Colonic mucosa (tissue), 4 donors: ENCODE data around the gene OGDHL. TPM values are rescaled to one million over a fixed set of nuclear protein-coding genes. Genes with fewer than 3 reads are reported as not detected.

ENCODE experiments used
- DNase-seq: peaks from one replicate; pipeline ENCODE4 v3.0.0-alpha.2; 2020
- H3K27ac ChIP-seq: fragments of 200-600 bp; one replicate; pipeline ENCODE4 v1.8.0; 2021
- H3K27me3 ChIP-seq: fragments of 200-600 bp; one replicate; pipeline ENCODE4 v1.8.0; 2021
- H3K36me3 ChIP-seq: fragments of 200-600 bp; one replicate; pipeline ENCODE4 v1.8.0; 2021
- H3K4me1 ChIP-seq: fragments of 200-600 bp; one replicate; pipeline ENCODE4 v1.8.0; 2021; ENCODE audit warnings: mild to moderate bottlenecking
- H3K4me3 ChIP-seq: fragments of 200-600 bp; one replicate; pipeline ENCODE4 v1.8.0; 2021
- H3K9ac ChIP-seq, 2 donors: one replicate each; pipeline ENCODE4 v1.7.0; 2013; ENCODE audit warnings: control low read depth in 2 of 2, low read depth in 2 of 2, low read length in 2 of 2
- H3K9me3 ChIP-seq: fragments of 200-600 bp; one replicate; pipeline ENCODE4 v1.8.0; 2021
- CTCF ChIP-seq: fragments of 200-600 bp; IDR thresholded peaks from one replicate; pipeline ENCODE4 v1.8.0; 2022; ENCODE audit warnings: antibody characterized with exemption, mild to moderate bottlenecking
- intact Hi-C: fragments of 100-400 bp; cut with DNase I; formaldehyde crosslinking; loops from one replicate; pipeline ENCODE4 v1.14.1; 2022
- total RNA-seq, 2 donors: library from RNA; stranded (reverse); fragmentation: NEBNext Ultra II Directional in 1 of 2; extraction: Animal tissue kit (Norgen Biotek cat#: 25700) in 1 of 2; gene quantifications; one replicate each; pipeline ENCODE4 v1.2.1, GENCODE V29; 2021
- donor health status: healthy.
- donor health status: DM: no; HTN: no; CAD: no.
- donor health status: DM: no; HTN: no; CAD: no.

Gene OGDHL
- total RNA-seq, 2 donors from 2014 or later, result 0.79 to 3.2 TPM

GRCh38 chr10:49707585-49707984 lies 54.5 kb downstream of the OGDHL start:
- intact Hi-C loops, result no loop called here
- Histone ChIP-seq H3K4me3 (no peak overlapping the region), H3K36me3 (no peaks in the 10 kb centered on the region), H3K27me3 (no peaks in the 10 kb centered on the region), H3K9ac (no peak overlapping the region), H3K27ac (no peak overlapping the region), H3K4me1 (no peaks in the 10 kb centered on the region), H3K9me3 (no peaks in the 10 kb centered on the region)
- DNase-seq, result no peak
- TF ChIP-seq CTCF, result no peak

- no peaks in the 10 kb centered on the region for H3K27me3 ChIP-seq
- TF ChIP-seq CTCF, result no peak
- no peak for DNase-seq
- no peaks in the 10 kb centered on the region for H3K4me1 ChIP-seq
- H3K27ac ChIP-seq, result no peak overlapping the region
- H3K4me3 ChIP-seq, result no peak overlapping the region
- intact Hi-C loops, result no loop called here
- no peaks in the 10 kb centered on the region for H3K9me3 ChIP-seq
- no peaks in the 10 kb centered on the region for H3K36me3 ChIP-seq
- no peak overlapping the region for H3K9ac ChIP-seq
Observed at GRCh38 chr10:49700997-49701396, 61.1 kb downstream of the OGDHL start.

GRCh38 chr10:49700211-49700610 lies 61.9 kb downstream of the OGDHL start:
- no peaks in the 10 kb centered on the region for H3K4me1 ChIP-seq
- no peak overlapping the region for H3K4me3 ChIP-seq
- intact Hi-C loops, result no loop called here
- no peak for TF ChIP-seq CTCF
- H3K36me3 ChIP-seq, result no peaks in the 10 kb centered on the region
- no peak overlapping the region for H3K27ac ChIP-seq
- no peaks in the 10 kb centered on the region for H3K27me3 ChIP-seq
- no peaks in the 10 kb centered on the region for H3K9me3 ChIP-seq
- H3K9ac ChIP-seq, result no peak overlapping the region
- DNase-seq, result no peak

GRCh38 chr10:49698679-49699078 lies 63.4 kb downstream of the OGDHL start:
- H3K27ac ChIP-seq, result no peak overlapping the region
- H3K9me3 ChIP-seq, result no peaks in the 10 kb centered on the region
- H3K4me1 ChIP-seq, result no peaks in the 10 kb centered on the region
- intact Hi-C loops, result no loop called here
- H3K4me3 ChIP-seq, result no peak overlapping the region
- H3K9ac ChIP-seq, result no peak overlapping the region
- no peak for TF ChIP-seq CTCF
- H3K36me3 ChIP-seq, result no peaks in the 10 kb centered on the region
- H3K27me3 ChIP-seq, result no peaks in the 10 kb centered on the region
- DNase-seq, result no peak

GRCh38 chr10:49696311-49696710 lies 65.8 kb downstream of the OGDHL start:
- H3K36me3 ChIP-seq, result no peaks in the 10 kb centered on the region
- no peak overlapping the region for H3K4me3 ChIP-seq
- H3K4me1 ChIP-seq, result no peaks in the 10 kb centered on the region
- H3K9me3 ChIP-seq, result no peaks in the 10 kb centered on the region
- H3K27ac ChIP-seq, result no peak overlapping the region
- TF ChIP-seq CTCF, result no peak
- no peak overlapping the region for H3K9ac ChIP-seq
- H3K27me3 ChIP-seq, result peaks cover 3% of the 10 kb centered on the region
- DNase-seq, result no peak
- intact Hi-C loops, result no loop called here

- H3K27me3 ChIP-seq, result peaks cover 3% of the 10 kb centered on the region
- H3K4me3 ChIP-seq, result no peak overlapping the region
- no peak for DNase-seq
- no peaks in the 10 kb centered on the region for H3K9me3 ChIP-seq
- intact Hi-C loops, result no loop called here
- no peaks in the 10 kb centered on the region for H3K36me3 ChIP-seq
- no peaks in the 10 kb centered on the region for H3K4me1 ChIP-seq
- H3K27ac ChIP-seq, result no peak overlapping the region
- TF ChIP-seq CTCF, result no peak
- no peak overlapping the region for H3K9ac ChIP-seq
Observed at GRCh38 chr10:49694466-49694865, 67.7 kb downstream of the OGDHL start.
